HEK293 (cell line): ENCODE data around the gene EXOC3L2.

ENCODE experiments used
- CTCF ChIA-PET: fragments of 350-600 bp; formaldehyde crosslinking; extraction: SDS; loops from one replicate; lab custom pipeline; 2021; ENCODE audit warnings: antibody characterized with exemption; lab: Yijun Ruan, JAX
- POLR2A ChIA-PET: fragments of 300-600 bp; formaldehyde crosslinking; extraction: SDS; loops from one replicate; lab custom pipeline; 2020; ENCODE audit warnings: antibody characterized with exemption, inconsistent platforms; lab: Yijun Ruan, JAX
- H3K27ac ChIP-seq: fragments of 200-500 bp; sonication (Bioruptor generic); 2 replicates; pipeline ENCODE4 v1.5.1; 2014; ENCODE audit warnings: low read depth, low read length, control low read depth, inconsistent platforms; ENCODE audit errors: extremely low read depth
- H3K36me3 ChIP-seq, 2 experiments: fragments of 200-500 bp in 1 of 2; sonication (Bioruptor generic) in 1 of 2; 1 replicate in 1 of 2; 2 replicates in 1 of 2; pipeline ENCODE4 v1.5.1; 2014 to 2017; ENCODE audit warnings: inconsistent platforms in 2 of 2, low read length in 2 of 2; ENCODE audit not compliant: control insufficient read depth in 2 of 2, insufficient read depth in 1 of 2
- H3K4me1 ChIP-seq: fragments of 200-500 bp; sonication (Bioruptor generic); 2 replicates; pipeline ENCODE4 v1.5.1; 2014; ENCODE audit warnings: mild to moderate bottlenecking, low read length, inconsistent platforms; ENCODE audit not compliant: control insufficient read depth, insufficient read depth
- H3K4me3 ChIP-seq: 2 replicates; pipeline ENCODE4 v1.5.1; 2011; ENCODE audit warnings: low read depth, mild to moderate bottlenecking, control low read depth, low read length, moderate library complexity
- H3K9me3 ChIP-seq: fragments of 200-500 bp; sonication (Bioruptor generic); 2 replicates; pipeline ENCODE4 v1.5.1; 2014; ENCODE audit warnings: low read depth, low read length, inconsistent platforms; ENCODE audit not compliant: control insufficient read depth, insufficient read depth
- GLIS1 ChIP-seq: fragments of 450-650 bp; formaldehyde crosslinking; IDR thresholded peaks from 2 replicates; pipeline ENCODE4 v1.5.1; 2016; ENCODE audit warnings: missing biosample characterization, missing genetic modification characterization
- HOXC10 ChIP-seq: sonication (generic); formaldehyde crosslinking; IDR thresholded peaks from 2 replicates; pipeline ENCODE4 v1.8.1; 2023; ENCODE audit warnings: mild to moderate bottlenecking, missing genetic modification reagents
- INSM2 ChIP-seq: fragments of 450-650 bp; formaldehyde crosslinking; IDR thresholded peaks from 2 replicates; pipeline ENCODE4 v1.5.1; 2016; ENCODE audit warnings: missing biosample characterization, missing genetic modification characterization
- KLF17 ChIP-seq: fragments of 450-650 bp; formaldehyde crosslinking; IDR thresholded peaks from 2 replicates; pipeline ENCODE4 v1.5.1; 2016; ENCODE audit warnings: missing biosample characterization, missing genetic modification characterization
- KLF8 ChIP-seq: fragments of 450-650 bp; formaldehyde crosslinking; IDR thresholded peaks from 2 replicates; pipeline ENCODE4 v1.5.1; 2016; ENCODE audit warnings: missing biosample characterization, missing genetic modification characterization
- OVOL3 ChIP-seq: fragments of 450-650 bp; formaldehyde crosslinking; IDR thresholded peaks from 2 replicates; pipeline ENCODE4 v1.5.1; 2016; ENCODE audit warnings: missing biosample characterization, missing genetic modification characterization
- PRDM10 ChIP-seq: fragments of 450-650 bp; formaldehyde crosslinking; IDR thresholded peaks from 2 replicates; pipeline ENCODE4 v1.5.1; 2016; ENCODE audit warnings: missing biosample characterization, missing genetic modification characterization
- SP7 ChIP-seq: fragments of 450-650 bp; formaldehyde crosslinking; IDR thresholded peaks from 2 replicates; pipeline ENCODE4 v1.5.1; 2016; ENCODE audit warnings: missing biosample characterization, missing genetic modification characterization
- WT1 ChIP-seq: fragments of 450-650 bp; formaldehyde crosslinking; IDR thresholded peaks from 2 replicates; pipeline ENCODE4 v1.5.1; 2016; ENCODE audit warnings: missing biosample characterization, missing genetic modification characterization
- YY1 ChIP-seq: fragments of 450-650 bp; formaldehyde crosslinking; IDR thresholded peaks from 2 replicates; pipeline ENCODE4 v1.5.1; 2018; ENCODE audit warnings: missing biosample characterization, missing genetic modification characterization
- YY2 ChIP-seq: fragments of 450-650 bp; formaldehyde crosslinking; IDR thresholded peaks from 2 replicates; pipeline ENCODE4 v1.5.1; 2016; ENCODE audit warnings: missing biosample characterization, missing genetic modification characterization
- ZEB2 ChIP-seq: fragments of 450-650 bp; formaldehyde crosslinking; IDR thresholded peaks from 2 replicates; pipeline ENCODE4 v1.5.1; 2016; ENCODE audit warnings: missing biosample characterization, missing genetic modification characterization
- ZFP69B ChIP-seq: fragments of 450-650 bp; formaldehyde crosslinking; IDR thresholded peaks from 2 replicates; pipeline ENCODE4 v1.5.1; 2016; ENCODE audit warnings: missing biosample characterization, missing genetic modification characterization
- ZNF121 ChIP-seq: fragments of 450-650 bp; formaldehyde crosslinking; IDR thresholded peaks from 2 replicates; pipeline ENCODE4 v1.5.1; 2016; ENCODE audit warnings: missing biosample characterization, missing genetic modification characterization
- ZNF146 ChIP-seq: fragments of 450-650 bp; formaldehyde crosslinking; IDR thresholded peaks from 2 replicates; pipeline ENCODE4 v1.5.1; 2016; ENCODE audit warnings: missing biosample characterization, missing genetic modification characterization
- ZNF214 ChIP-seq: fragments of 450-650 bp; formaldehyde crosslinking; IDR thresholded peaks from 2 replicates; pipeline ENCODE4 v1.5.1; 2017; ENCODE audit warnings: missing biosample characterization, mild to moderate bottlenecking, missing genetic modification characterization, borderline replicate concordance
- ZNF341 ChIP-seq: fragments of 450-650 bp; formaldehyde crosslinking; IDR thresholded peaks from 2 replicates; pipeline ENCODE4; 2016; ENCODE audit warnings: low read depth, missing biosample characterization, missing genetic modification characterization
- ZNF362 ChIP-seq: fragments of 450-650 bp; formaldehyde crosslinking; IDR thresholded peaks from 2 replicates; pipeline ENCODE4 v1.5.1; 2016; ENCODE audit warnings: missing biosample characterization, missing genetic modification characterization
- ZNF398 ChIP-seq: fragments of 450-650 bp; formaldehyde crosslinking; IDR thresholded peaks from 2 replicates; pipeline ENCODE4 v1.5.1; 2017; ENCODE audit warnings: missing biosample characterization, missing genetic modification characterization
- ZNF548 ChIP-seq: fragments of 450-650 bp; formaldehyde crosslinking; IDR thresholded peaks from 2 replicates; pipeline ENCODE4 v1.5.1; 2016; ENCODE audit warnings: missing biosample characterization, missing genetic modification characterization
- ZNF549 ChIP-seq: fragments of 450-650 bp; IDR thresholded peaks from 2 replicates; pipeline ENCODE4 v1.5.1; 2018; ENCODE audit warnings: missing biosample characterization, missing genetic modification characterization, mild to moderate bottlenecking, inconsistent platforms, moderate library complexity
- ZNF585B ChIP-seq: fragments of 450-650 bp; formaldehyde crosslinking; IDR thresholded peaks from 2 replicates; pipeline ENCODE4 v1.5.1; 2016; ENCODE audit warnings: missing biosample characterization, missing genetic modification characterization
- ZNF626 ChIP-seq: fragments of 450-650 bp; sonication (Bioruptor Pico); formaldehyde crosslinking; IDR thresholded peaks from 2 replicates; pipeline ENCODE4 v1.5.1; 2018; ENCODE audit warnings: missing biosample characterization, missing genetic modification characterization, inconsistent platforms
- ZNF654 ChIP-seq: fragments of 450-650 bp; formaldehyde crosslinking; IDR thresholded peaks from 2 replicates; pipeline ENCODE4 v1.5.1; 2016; ENCODE audit warnings: low read depth, missing biosample characterization, missing genetic modification characterization
- ZNF692 ChIP-seq: fragments of 450-650 bp; formaldehyde crosslinking; IDR thresholded peaks from 2 replicates; pipeline ENCODE4 v1.5.1; 2016; ENCODE audit warnings: missing biosample characterization, missing genetic modification characterization
- ZNF791 ChIP-seq: fragments of 450-650 bp; formaldehyde crosslinking; IDR thresholded peaks from 2 replicates; pipeline ENCODE4 v1.5.1; 2016; ENCODE audit warnings: missing biosample characterization, missing genetic modification characterization
- ZSCAN23 ChIP-seq: fragments of 450-650 bp; formaldehyde crosslinking; IDR thresholded peaks from 2 replicates; pipeline ENCODE4 v1.5.1; 2016; ENCODE audit warnings: missing biosample characterization, missing genetic modification characterization
- ZXDB ChIP-seq: fragments of 450-650 bp; formaldehyde crosslinking; IDR thresholded peaks from 2 replicates; pipeline ENCODE4 v1.5.1; 2016; ENCODE audit warnings: missing biosample characterization, missing genetic modification characterization

The EXOC3L2 gene

GRCh38 chr19:45177817-45178261 is 67.4 kb downstream of the EXOC3L2 start, which contains the start of gene TRAPPC6A:
Gene TRAPPC6A (minus strand): TSS chr19:45178237. CDS start chr19:45178218, 19 bp downstream.
- POLR2A ChIA-PET: interaction anchor here (0.5 to 4.2 kb wide), 19 partner anchors 9 to 1088 kb away, joined by 3 to 54 read pairs (median 5); partner anchors contain the start of genes CLASRP, CLPTM1, ERCC2 and GEMIN7
- Histone ChIP-seq H3K4me1 (peaks cover 8% of the 10 kb centered on the region), H3K36me3 (peaks cover 8 to 9% of the 10 kb centered on the region in 2 experiments), H3K4me3 (peak within 1 kb of the TSS; percentile 83), H3K27ac (peak within 1 kb of the TSS; percentile 85), H3K9me3 (no peaks in the 10 kb centered on the region)
- CTCF ChIA-PET: interaction anchor here (0.6 to 2.8 kb wide), 10 partner anchors 10 to 277 kb away, joined by 3 to 16 read pairs (median 4); no protein-coding TSS in a partner anchor
- TF ChIP-seq YY1 (tag by site-specific recombination): peak; percentile 64; the same call in 1 of the 2 replicates
- TF ChIP-seq ZNF146 (tag by site-specific recombination): no peak
- no peak for TF ChIP-seq WT1 (tag by site-specific recombination)
- TF ChIP-seq ZNF121 (tag by site-specific recombination): no peak
- TF ChIP-seq KLF17: 0 out of 2 replicates have a peak, but pooled peaks have one; percentile 32
- TF ChIP-seq SP7 (tag by site-specific recombination): 0 out of 2 replicates have a peak, but pooled peaks have one; percentile 54
- no peak for TF ChIP-seq INSM2 (tag by site-specific recombination)
- TF ChIP-seq ZNF626 (tag by site-specific recombination): no peak
- TF ChIP-seq ZSCAN23 (tag by site-specific recombination): no peak
- peak; percentile 59 for TF ChIP-seq ZXDB (tag by site-specific recombination)
- TF ChIP-seq ZNF654 (tag by site-specific recombination): no peak
- TF ChIP-seq KLF8 (tag by site-specific recombination): peak; percentile 44; the same call in 1 of the 2 replicates
- peak; percentile 69; the same call in 1 of the 2 replicates for TF ChIP-seq PRDM10
- no peak for TF ChIP-seq ZNF341 (tag by site-specific recombination)
- TF ChIP-seq OVOL3 (tag by site-specific recombination): no peak
- TF ChIP-seq ZNF585B: no peak
- TF ChIP-seq ZFP69B: 0 out of 2 replicates have a peak, but pooled peaks have one; percentile 24
- TF ChIP-seq ZNF214 (tag by site-specific recombination): no peak
- TF ChIP-seq ZNF398: 0 out of 2 replicates have a peak, but pooled peaks have one; percentile 18
- no peak for TF ChIP-seq ZNF548 (tag by site-specific recombination)
- TF ChIP-seq ZNF362 (tag by site-specific recombination): no peak
- TF ChIP-seq ZEB2 (tag by site-specific recombination): peak; percentile 48; the same call in 1 of the 2 replicates
- TF ChIP-seq HOXC10: no peak
- no peak for TF ChIP-seq GLIS1 (tag by site-specific recombination)
- TF ChIP-seq YY2 (tag by site-specific recombination): peak; percentile 94
- TF ChIP-seq ZNF549 (tag by site-specific recombination): no peak
- TF ChIP-seq ZNF692: peak; percentile 76
- TF ChIP-seq ZNF791 (tag by site-specific recombination): no peak
